ENCODE measurements around the gene OXTR.

Gene OXTR

GRCh38 chr3:8780279-8780678 is 10.9 kb upstream of the OXTR start:
- in situ Hi-C loops (cut with HindIII; ENCODE audit: low sequenced_read_pairs) = no loop called here
- TF ChIP-seq, protein P1, sequence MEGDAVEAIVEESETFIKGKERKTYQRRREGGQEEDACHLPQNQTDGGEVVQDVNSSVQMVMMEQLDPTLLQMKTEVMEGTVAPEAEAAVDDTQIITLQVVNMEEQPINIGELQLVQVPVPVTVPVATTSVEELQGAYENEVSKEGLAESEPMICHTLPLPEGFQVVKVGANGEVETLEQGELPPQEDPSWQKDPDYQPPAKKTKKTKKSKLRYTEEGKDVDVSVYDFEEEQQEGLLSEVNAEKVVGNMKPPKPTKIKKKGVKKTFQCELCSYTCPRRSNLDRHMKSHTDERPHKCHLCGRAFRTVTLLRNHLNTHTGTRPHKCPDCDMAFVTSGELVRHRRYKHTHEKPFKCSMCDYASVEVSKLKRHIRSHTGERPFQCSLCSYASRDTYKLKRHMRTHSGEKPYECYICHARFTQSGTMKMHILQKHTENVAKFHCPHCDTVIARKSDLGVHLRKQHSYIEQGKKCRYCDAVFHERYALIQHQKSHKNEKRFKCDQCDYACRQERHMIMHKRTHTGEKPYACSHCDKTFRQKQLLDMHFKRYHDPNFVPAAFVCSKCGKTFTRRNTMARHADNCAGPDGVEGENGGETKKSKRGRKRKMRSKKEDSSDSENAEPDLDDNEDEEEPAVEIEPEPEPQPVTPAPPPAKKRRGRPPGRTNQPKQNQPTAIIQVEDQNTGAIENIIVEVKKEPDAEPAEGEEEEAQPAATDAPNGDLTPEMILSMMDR (IDR thresholded peaks at IDR 0.05; ENCODE audit: low read depth, low read length) = no peak
- no peak overlapping the region for H3K4me3 ChIP-seq (ENCODE audit: low read depth, low read length)
- no peak for DNase-seq (ENCODE audit: low read depth, low spot score)

DNA sequence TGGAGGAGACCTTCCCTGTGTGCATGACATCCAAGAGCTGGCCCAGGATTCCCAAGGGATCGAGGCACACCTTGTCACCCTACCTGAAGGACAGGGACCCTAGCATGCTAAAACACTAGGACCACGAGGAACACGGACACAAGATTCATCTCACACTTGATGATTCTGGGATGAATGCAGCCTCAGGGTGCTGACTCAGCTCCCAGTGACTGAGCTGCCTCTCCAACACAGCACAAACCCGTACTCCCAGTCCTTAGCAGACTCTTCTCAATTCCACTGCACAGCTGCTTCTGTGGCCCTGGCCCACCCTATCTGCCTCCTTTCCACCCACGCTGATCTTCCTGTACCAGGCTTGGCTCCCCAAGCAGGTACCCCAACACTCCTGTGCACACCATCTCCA is 9.1 kb upstream of the OXTR start:
- no peak for DNase-seq (ENCODE audit: low read depth, low spot score)
- in situ Hi-C loops (cut with HindIII; ENCODE audit: low sequenced_read_pairs) = no loop called here
- no peak overlapping the region for H3K4me3 ChIP-seq (ENCODE audit: low read depth, low read length)
- TF ChIP-seq, protein P1 (IDR thresholded peaks at IDR 0.05; ENCODE audit: low read depth, low read length) = no peak

- TF ChIP-seq, protein P1 (IDR thresholded peaks at IDR 0.05; ENCODE audit: low read depth, low read length) = no peak
- no peak overlapping the region for H3K4me3 ChIP-seq (ENCODE audit: low read depth, low read length)
- in situ Hi-C loops (cut with HindIII; ENCODE audit: low sequenced_read_pairs) = no loop called here
- no peak for DNase-seq (ENCODE audit: low read depth, low spot score)
These were observed 8.5 kb upstream of the OXTR start for GRCh38 chr3:8777978-8778267.

GRCh38 chr3:8777201-8777977 is 8.0 kb upstream of the OXTR start:
- no peak overlapping the region for H3K4me3 ChIP-seq (ENCODE audit: low read depth, low read length)
- TF ChIP-seq, protein P1 (IDR thresholded peaks at IDR 0.05; ENCODE audit: low read depth, low read length) = no peak
- no peak for DNase-seq (ENCODE audit: low read depth, low spot score)
- in situ Hi-C loops (cut with HindIII; ENCODE audit: low sequenced_read_pairs) = no loop called here

DNA sequence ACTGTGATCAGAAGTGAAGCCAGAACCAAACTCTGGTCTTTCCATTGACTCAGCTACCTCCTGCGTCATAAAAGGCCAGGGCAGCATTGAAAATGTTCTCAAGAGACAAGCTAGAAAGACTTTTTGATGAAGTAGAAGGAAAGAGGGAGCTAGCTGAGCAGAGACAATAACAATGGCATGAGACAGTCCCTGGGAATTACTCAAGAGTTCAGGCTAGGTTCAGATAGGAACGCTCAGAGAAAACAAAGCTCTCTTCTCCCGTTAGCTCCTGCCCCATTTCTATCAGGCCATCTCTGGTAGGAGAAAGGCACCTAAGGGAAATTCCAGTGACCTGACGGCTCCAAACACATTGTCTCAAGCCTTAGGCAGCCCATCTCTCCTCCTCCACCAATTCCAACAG is 7.0 kb upstream of the OXTR start:
- in situ Hi-C loops (cut with HindIII; ENCODE audit: low sequenced_read_pairs) = no loop called here
- peak; percentile 89 for DNase-seq (ENCODE audit: low read depth, low spot score)
- H3K4me3 ChIP-seq (ENCODE audit: low read depth, low read length) = no peak overlapping the region
- TF ChIP-seq, protein P1 (IDR thresholded peaks at IDR 0.05; ENCODE audit: low read depth, low read length) = no peak

DNA sequence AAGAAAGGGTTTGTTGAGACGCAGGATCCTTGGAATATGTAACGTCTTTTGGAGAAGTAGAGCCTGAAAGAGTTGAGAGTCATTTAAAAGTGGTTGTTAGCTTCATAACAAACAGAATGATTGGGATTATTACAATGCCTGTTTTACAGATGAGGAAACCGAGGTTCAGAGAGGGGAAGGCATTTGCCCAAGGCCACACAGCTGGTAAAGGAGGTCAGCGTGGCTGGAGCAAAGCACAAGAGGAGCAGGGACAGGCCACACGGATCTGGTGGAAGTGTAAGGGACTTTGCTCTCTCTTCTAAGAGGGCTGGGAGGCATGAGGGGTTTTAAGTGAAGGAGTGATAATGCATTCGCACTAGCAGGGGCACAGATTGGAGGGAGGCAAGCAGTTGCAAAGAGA is 6.2 kb upstream of the OXTR start:
- H3K4me3 ChIP-seq (ENCODE audit: low read depth, low read length) = no peak overlapping the region
- TF ChIP-seq, protein P1 (IDR thresholded peaks at IDR 0.05; ENCODE audit: low read depth, low read length) = no peak
- no peak for DNase-seq (ENCODE audit: low read depth, low spot score)
- in situ Hi-C loops (cut with HindIII; ENCODE audit: low sequenced_read_pairs) = no loop called here
